ENCODE measurements around the gene CDKL5.
"Not testable (repeated sequence)": the region's sequence is repeated elsewhere in the genome, so short reads cannot be mapped to it uniquely, and the experiment has no call there.

CDKL5 gene

GRCh38 chrX:18577400-18577799, 152.0 kb downstream of the CDKL5 start:
- FAIRE-seq: no peak

DNA sequence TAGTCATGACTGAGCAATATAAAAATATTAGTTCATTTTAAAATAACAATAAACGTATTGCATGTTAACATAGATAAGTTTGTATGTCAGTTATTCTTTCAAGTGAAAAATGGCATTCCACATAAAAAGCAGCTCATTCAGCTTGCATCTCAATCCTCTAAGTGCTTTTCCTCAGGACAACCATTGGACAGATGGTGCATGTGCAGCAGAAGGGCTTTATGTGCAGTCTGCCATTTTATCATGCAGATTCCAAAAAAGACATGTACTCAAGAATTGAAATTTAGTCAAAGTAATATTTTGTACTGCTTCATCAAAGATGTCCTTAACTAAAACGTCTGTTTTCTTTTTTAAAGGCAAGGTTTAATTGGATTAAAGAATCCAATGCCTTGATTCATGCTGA, 153.1 kb downstream of the CDKL5 start:
- FAIRE-seq: no peak

- FAIRE-seq: no peak
Observed at GRCh38 chrX:18579495-18579894, 154.1 kb downstream of the CDKL5 start.

- FAIRE-seq: no peak
Observed at GRCh38 chrX:18582910-18583493, 157.6 kb downstream of the CDKL5 start.

- FAIRE-seq: not testable (repeated sequence)
Observed at GRCh38 chrX:18589292-18589691, 163.9 kb downstream of the CDKL5 start.

DNA sequence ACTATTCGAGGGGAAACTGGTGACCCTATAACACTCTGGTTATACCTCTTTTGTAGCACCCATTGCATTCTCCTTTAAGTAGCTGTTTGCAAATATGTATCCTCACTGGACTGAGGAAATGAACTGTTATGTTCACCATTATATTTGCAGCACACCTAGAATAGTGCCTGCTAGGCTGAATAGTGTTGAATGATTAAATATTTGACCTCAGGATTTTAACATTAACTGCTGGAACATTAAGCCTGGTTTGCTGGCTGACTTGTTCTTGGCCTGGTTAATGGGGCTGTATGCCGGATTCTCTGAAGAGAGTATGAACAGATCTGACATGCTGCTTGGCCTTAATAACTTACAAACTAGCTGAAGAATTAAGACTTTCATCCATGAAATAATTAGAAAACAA, 166.4 kb downstream of the CDKL5 start:
- FAIRE-seq: no peak

GRCh38 chrX:18594079-18594478, 168.7 kb downstream of the CDKL5 start:
- no peak for FAIRE-seq

- no peak for FAIRE-seq
Observed at GRCh38 chrX:18596096-18596495, 170.7 kb downstream of the CDKL5 start.

DNA sequence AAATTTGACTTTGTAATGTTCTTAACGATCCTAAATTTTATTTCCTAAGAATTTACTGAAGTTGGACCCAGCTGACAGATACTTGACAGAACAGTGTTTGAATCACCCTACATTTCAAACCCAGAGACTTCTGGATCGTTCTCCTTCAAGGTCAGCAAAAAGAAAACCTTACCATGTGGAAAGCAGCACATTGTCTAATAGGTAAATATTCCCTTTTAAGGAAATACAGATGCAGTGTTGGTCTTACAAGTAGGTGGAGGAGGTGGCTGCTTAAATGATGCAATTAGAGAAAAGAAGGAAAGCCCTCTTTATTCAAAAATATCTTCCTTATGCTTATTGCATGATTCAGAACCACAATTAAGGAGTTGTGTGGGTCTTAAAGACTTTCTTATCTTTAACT, 173.0 kb downstream of the CDKL5 start:
- FAIRE-seq: no peak

GRCh38 chrX:18607966-18608365, 182.6 kb downstream of the CDKL5 start:
- no peak for FAIRE-seq

DNA sequence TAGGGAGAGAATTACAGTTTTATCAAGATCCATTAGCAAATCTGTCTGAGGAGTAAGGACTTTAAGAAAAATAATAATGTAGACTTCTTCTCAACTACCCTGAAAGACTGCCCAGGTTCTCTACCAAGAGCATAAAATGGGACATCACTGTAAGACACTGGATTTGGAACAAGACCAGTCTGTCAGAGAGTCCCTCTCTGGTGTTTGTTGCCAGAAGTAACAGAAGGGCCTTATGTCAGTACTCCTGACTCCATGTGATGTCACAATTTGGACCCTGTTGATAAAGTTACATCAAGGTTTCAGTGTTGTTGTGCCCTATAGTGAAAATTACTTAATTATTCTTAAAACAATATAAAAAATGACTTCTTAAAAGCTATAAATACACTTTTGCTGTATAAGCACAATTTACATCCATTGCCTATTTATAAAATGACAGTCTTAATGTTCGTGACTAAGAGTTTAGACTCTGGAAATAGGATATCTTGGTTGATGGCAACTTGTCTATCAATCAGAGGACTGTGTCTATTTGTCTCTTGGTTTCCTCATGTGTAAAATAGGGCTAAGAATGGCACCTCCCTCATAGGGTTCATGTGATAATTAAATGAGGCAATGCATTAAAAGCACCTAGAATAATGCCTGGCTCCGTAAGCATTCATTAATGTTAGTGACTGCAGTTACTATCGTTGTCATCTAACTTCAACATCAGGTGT, 188.7 kb downstream of the CDKL5 start:
- no peak for FAIRE-seq

- no peak for FAIRE-seq
Observed at GRCh38 chrX:18616688-18617406, 191.4 kb downstream of the CDKL5 start.

DNA sequence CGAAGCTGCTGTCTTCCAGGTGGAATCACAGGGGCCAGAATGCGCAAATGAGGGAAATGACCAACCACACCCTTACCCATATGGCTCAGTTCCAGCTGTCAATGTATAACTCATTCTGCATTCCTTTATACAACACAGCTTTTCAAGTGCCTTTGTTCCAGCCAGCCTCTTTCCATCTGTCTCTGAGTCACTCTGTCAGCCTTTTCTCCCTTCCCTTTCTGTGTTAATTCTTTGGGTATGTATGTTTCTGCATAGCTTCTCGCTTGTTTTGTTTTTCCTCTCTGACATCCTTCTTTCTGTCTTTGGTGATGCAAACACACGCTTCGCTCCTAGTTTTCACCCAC, 192.0 kb downstream of the CDKL5 start:
- FAIRE-seq: no peak

DNA sequence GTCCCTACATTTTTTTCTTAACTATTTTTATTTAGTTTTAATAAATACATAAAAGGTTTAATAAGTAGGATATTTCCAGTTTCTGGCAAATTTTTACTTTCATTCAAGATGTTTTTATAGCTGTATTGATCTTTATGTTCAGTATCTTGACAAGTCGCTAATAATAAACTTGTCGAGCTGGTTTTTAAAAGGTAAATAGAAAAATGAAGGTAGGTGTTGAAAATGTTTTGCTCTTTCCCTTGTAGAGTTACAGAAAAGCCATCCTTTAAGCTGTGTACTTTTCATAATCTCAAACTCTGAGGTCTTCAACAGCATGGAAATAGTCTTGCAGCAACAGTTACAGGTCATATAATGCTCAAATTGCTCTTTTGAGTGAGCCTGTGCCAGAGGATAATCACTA, 193.9 kb downstream of the CDKL5 start:
- no peak for FAIRE-seq

DNA sequence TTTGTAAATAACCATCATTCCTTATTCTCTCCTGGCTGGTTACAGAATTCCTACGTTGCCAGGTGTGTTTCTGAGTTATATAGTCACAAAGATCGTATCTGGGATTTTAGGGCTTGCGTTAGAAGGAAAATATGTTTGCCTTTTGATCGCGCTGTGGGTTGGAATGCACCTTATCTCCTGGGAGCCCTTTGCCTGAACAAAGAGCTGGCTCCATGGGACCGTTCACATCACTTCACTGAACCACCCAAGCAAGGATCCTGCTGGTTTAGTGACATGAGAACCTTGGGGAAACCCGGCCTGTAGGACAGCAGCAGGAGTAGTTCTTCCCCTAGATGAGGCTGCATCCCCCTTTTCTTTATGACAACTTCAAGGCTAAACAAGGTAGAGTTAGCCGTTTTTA, 194.9 kb downstream of the CDKL5 start:
- FAIRE-seq: no peak

- FAIRE-seq: no peak
Observed at GRCh38 chrX:18624599-18624998, 199.2 kb downstream of the CDKL5 start.

DNA sequence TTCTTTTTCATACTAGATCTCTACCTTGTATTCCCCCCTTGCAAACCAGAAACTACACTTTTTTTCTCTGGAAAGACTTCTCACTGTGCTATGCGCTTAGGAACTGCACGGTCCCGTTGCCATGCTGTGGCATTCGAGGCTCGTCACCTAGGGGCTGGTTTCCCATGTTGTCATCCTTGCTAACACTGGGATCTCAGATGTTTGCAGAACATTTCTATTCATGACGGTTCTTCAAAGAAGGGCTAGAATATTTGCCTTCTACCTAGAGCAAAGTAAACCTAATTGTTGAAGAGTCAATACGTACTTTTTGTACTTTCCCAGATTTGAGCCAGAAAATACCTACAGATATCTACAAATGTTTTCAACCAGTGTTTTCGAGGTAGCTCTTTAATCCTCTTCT, 205.5 kb downstream of the CDKL5 start:
- FAIRE-seq: no peak

- no peak for FAIRE-seq
Observed at GRCh38 chrX:18638398-18638797, 213.0 kb downstream of the CDKL5 start.

GRCh38 chrX:18639280-18639679, 213.9 kb downstream of the CDKL5 start:
- FAIRE-seq: no peak

- FAIRE-seq: no peak
Observed at GRCh38 chrX:18640686-18641085, 215.3 kb downstream of the CDKL5 start.

DNA sequence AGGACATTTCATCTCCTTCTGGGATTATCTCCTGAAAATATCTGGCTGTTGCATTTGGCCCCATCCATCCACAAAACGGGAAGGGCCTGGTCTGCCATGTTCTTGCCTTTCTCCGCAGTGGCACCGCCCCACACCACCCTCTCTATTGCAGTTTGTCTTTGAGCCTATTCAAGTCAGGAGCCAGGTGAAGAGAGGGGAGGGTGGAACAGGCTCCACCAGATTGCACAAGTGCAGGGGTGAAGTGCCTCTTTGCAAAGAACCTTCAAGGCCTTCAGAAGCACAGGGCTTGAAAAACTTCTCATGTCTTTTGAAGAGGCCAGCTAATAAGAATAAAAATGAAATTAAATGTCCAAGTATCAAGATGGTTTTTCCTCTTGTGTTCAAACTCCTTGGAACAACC, 217.8 kb downstream of the CDKL5 start:
- no peak for FAIRE-seq

DNA sequence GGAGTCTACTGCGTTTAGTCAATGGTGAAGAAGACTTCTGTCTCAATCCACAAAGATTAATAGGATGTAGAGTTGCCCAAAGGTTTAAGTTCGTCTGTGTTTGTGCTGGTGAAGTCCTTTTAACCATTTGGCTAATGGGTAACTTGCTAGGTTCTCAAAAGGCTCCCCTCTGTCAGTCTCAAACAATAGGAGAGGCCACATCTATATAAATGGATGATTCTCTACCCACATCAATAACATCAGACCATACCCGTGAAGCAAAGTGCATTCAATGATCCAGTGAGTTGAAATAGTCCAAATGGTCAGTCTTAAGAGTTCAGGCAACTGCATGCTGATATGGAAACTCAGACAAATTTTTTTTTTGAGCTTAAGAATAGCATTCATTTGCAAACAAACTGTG, 218.4 kb downstream of the CDKL5 start:
- FAIRE-seq: no peak

DNA sequence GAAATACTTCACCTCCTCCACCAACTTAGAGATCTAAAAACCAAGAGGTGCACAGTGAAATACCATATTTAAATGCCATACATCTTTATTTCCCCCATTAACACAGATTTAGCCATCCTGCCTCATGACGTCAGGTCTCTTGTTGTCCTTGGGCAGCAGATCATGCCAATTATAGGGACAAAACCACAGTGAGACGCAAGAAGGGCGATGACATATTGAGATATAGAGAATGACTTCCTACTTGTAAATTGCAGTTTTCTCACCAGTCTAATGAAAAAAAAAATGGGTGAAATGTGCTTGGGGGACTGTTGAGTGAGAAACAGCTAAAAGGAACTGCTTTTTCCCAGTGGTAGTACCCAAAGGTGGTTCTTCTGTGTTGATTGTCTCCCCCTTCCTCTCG, 222.2 kb downstream of the CDKL5 start:
- no peak for FAIRE-seq

GRCh38 chrX:18649498-18649951, 224.1 kb downstream of the CDKL5 start:
- no peak for FAIRE-seq

All from A204.1 (cell line).